Forelimb muscle (tissue), 1 donor: ENCODE measurements around the gene RTN4IP1. TPM values are rescaled to one million over a fixed set of nuclear protein-coding genes. Genes with fewer than 3 reads are reported as not detected.
"Not testable (repeated sequence)": the region's sequence is repeated elsewhere in the genome, so short reads cannot be mapped to it uniquely, and the experiment has no call there.

ENCODE experiments used
- DNase-seq: peaks from one replicate; pipeline ENCODE4 v3.0.0-alpha.2; 2013; ENCODE audit warnings: low read depth
- polyA plus RNA-seq: library from polyadenylated mRNA; unstranded; fragments of 120-200 nt; gene quantifications from one replicate; pipeline ENCODE4 v1.2.1, GENCODE V29; 2013; ENCODE audit not compliant: insufficient read length

The RTN4IP1 gene
- polyA plus RNA-seq, 1 donor: 7.2 TPM

- no peak for DNase-seq
Observed at GRCh38 chr6:106628658-106629102, 618 bp downstream of the RTN4IP1 start.

- not testable (repeated sequence) for DNase-seq
Observed at GRCh38 chr6:106627760-106628159, 1.5 kb downstream of the RTN4IP1 start.

GRCh38 chr6:106626485-106626884 lies 2.8 kb downstream of the RTN4IP1 start:
- DNase-seq: no peak

GRCh38 chr6:106623039-106623438 lies 6.3 kb downstream of the RTN4IP1 start:
- DNase-seq: no peak

- DNase-seq: no peak
Observed at GRCh38 chr6:106622412-106622811, 6.9 kb downstream of the RTN4IP1 start.

GRCh38 chr6:106620931-106621672 lies 8.2 kb downstream of the RTN4IP1 start:
- no peak for DNase-seq

- no peak for DNase-seq
Observed at GRCh38 chr6:106619223-106619622, 10.1 kb downstream of the RTN4IP1 start.

GRCh38 chr6:106618324-106618723 lies 11.0 kb downstream of the RTN4IP1 start:
- DNase-seq: no peak

GRCh38 chr6:106617857-106618256 lies 11.4 kb downstream of the RTN4IP1 start:
- no peak for DNase-seq

- no peak for DNase-seq
Observed at GRCh38 chr6:106617302-106617701, 12.0 kb downstream of the RTN4IP1 start.

- DNase-seq: no peak
Observed at GRCh38 chr6:106614592-106615257, 14.6 kb downstream of the RTN4IP1 start.

- no peak for DNase-seq
Observed at GRCh38 chr6:106614166-106614565, 15.1 kb downstream of the RTN4IP1 start.

- no peak for DNase-seq
Observed at GRCh38 chr6:106613590-106613989, 15.7 kb downstream of the RTN4IP1 start.

- no peak for DNase-seq
Observed at GRCh38 chr6:106612671-106613416, 16.5 kb downstream of the RTN4IP1 start.

GRCh38 chr6:106611030-106611429 lies 18.3 kb downstream of the RTN4IP1 start:
- no peak for DNase-seq

- no peak for DNase-seq
Observed at GRCh38 chr6:106609699-106610098, 19.6 kb downstream of the RTN4IP1 start.

GRCh38 chr6:106608080-106608668 lies 21.1 kb downstream of the RTN4IP1 start:
- no peak for DNase-seq

GRCh38 chr6:106600329-106600728 lies 29.0 kb downstream of the RTN4IP1 start:
- no peak for DNase-seq

GRCh38 chr6:106599440-106599839 lies 29.9 kb downstream of the RTN4IP1 start:
- no peak for DNase-seq

GRCh38 chr6:106591111-106591825 lies 38.0 kb downstream of the RTN4IP1 start:
- no peak for DNase-seq

- not testable (repeated sequence) for DNase-seq
Observed at GRCh38 chr6:106588937-106589336, 40.4 kb downstream of the RTN4IP1 start.
